SK-N-SH (cell line): Measurements from ENCODE around the gene TRPM8. TPM values are rescaled to one million over a fixed set of nuclear protein-coding genes. Genes with fewer than 3 reads are reported as not detected.

Source experiments
- CTCF ChIA-PET: fragments of 300-600, 350-600 bp; formaldehyde crosslinking; extraction: SDS; loops from one replicate; lab custom pipeline; 2021; lab: Yijun Ruan, JAX
- POLR2A ChIA-PET: fragments of 350-600 bp; sonication (Branson Sonifier 250); formaldehyde crosslinking; extraction: SDS; loops from one replicate; lab custom pipeline; 2020; ENCODE audit warnings: antibody characterized with exemption, inconsistent platforms; lab: Yijun Ruan, JAX
- DNase-seq: peaks from one replicate; pipeline ENCODE4 v3.0.0; 2012
- H2AFZ ChIP-seq: fragments of 200-600 bp; sonication (generic); 2 replicates; pipeline ENCODE4 v1.8.1; 2016; ENCODE audit warnings: antibody characterized with exemption, mild to moderate bottlenecking, low read depth
- H3F3A ChIP-seq: fragments of 200-600 bp; sonication (generic); replicated peaks from 2 replicates; pipeline ENCODE3; 2016; ENCODE audit warnings: antibody characterized with exemption, mild to moderate bottlenecking; ENCODE audit not compliant: insufficient read depth
- H3K27ac ChIP-seq, 2 experiments: fragments of 200-500 bp in 1 of 2; fragments of 200-600 bp in 1 of 2; sonication (Bioruptor generic) in 1 of 2; sonication (generic), shearing (Covaris generic) in 1 of 2; 2 replicates each; pipeline versions ENCODE4 v1.5.1 to v1.6.1; 2014 to 2016; ENCODE audit warnings: low read depth in 2 of 2, inconsistent platforms in 1 of 2, low read length in 1 of 2, mild to moderate bottlenecking in 1 of 2, mixed read lengths in 1 of 2
- H3K27me3 ChIP-seq: fragments of 200-600 bp; sonication (generic), shearing (Covaris generic); 2 replicates; pipeline ENCODE4 v1.6.1; 2016; ENCODE audit warnings: mixed run types; ENCODE audit not compliant: insufficient read depth
- H3K36me3 ChIP-seq, 2 experiments: fragments of 200-500 bp in 1 of 2; fragments of 200-600 bp in 1 of 2; sonication (Bioruptor generic) in 1 of 2; sonication (generic) in 1 of 2; replicated peaks in 1 of 2; 2 replicates each; pipeline versions ENCODE3 to v1.5.1; 2014 to 2016; ENCODE audit warnings: low read length in 1 of 2, mild to moderate bottlenecking in 1 of 2; ENCODE audit not compliant: insufficient read depth in 2 of 2, control insufficient read depth in 1 of 2
- H3K4me1 ChIP-seq, 2 experiments: fragments of 200-500 bp in 1 of 2; fragments of 200-600 bp in 1 of 2; sonication (Bioruptor generic) in 1 of 2; sonication (generic), shearing (Covaris generic) in 1 of 2; 2 replicates each; pipeline versions ENCODE4 v1.5.1 to v1.6.1; 2014 to 2016; ENCODE audit warnings: low read depth in 1 of 2, low read length in 1 of 2, mixed run types in 1 of 2; ENCODE audit not compliant: insufficient read depth in 2 of 2, control insufficient read depth in 1 of 2
- H3K4me2 ChIP-seq: fragments of 200-600 bp; sonication (generic), shearing (Covaris generic); 2 replicates; pipeline ENCODE4 v1.6.1; 2017; ENCODE audit warnings: mixed run types
- H3K4me3 ChIP-seq, 2 experiments: fragments of 200-500 bp in 1 of 2; fragments of 200-600 bp in 1 of 2; sonication (Bioruptor generic) in 1 of 2; sonication (generic), shearing (Covaris generic) in 1 of 2; 2 replicates each; pipeline versions ENCODE4 v1.5.1 to v1.8.1; 2014 to 2016; ENCODE audit warnings: low read depth in 2 of 2, inconsistent platforms in 1 of 2, low read length in 1 of 2, mild to moderate bottlenecking in 1 of 2, mixed read lengths in 1 of 2, moderate library complexity in 1 of 2
- H3K79me2 ChIP-seq: fragments of 200-600 bp; sonication (generic); 2 replicates; pipeline ENCODE4 v1.8.1; 2017; ENCODE audit warnings: mild to moderate bottlenecking; ENCODE audit not compliant: insufficient read depth
- H3K9ac ChIP-seq: fragments of 200-600 bp; sonication (generic); 2 replicates; pipeline ENCODE4 v1.6.1; 2017; ENCODE audit warnings: mixed run types
- H3K9me2 ChIP-seq: fragments of 200-600 bp; sonication (generic); 2 replicates; pipeline ENCODE4 v1.6.1; 2017; ENCODE audit warnings: mixed run types
- H3K9me3 ChIP-seq: fragments of 200-600 bp; sonication (generic); 2 replicates; pipeline ENCODE4 v1.6.1; 2017; ENCODE audit warnings: mixed run types, mild to moderate bottlenecking, moderate library complexity
- H4K20me1 ChIP-seq: fragments of 200-600 bp; sonication (generic); 2 replicates; pipeline ENCODE4 v1.6.1; 2017; ENCODE audit warnings: mild to moderate bottlenecking, mixed run types; ENCODE audit not compliant: insufficient read depth
- CTCF ChIP-seq: fragments of 200-600 bp; sonication (generic); IDR thresholded peaks from 2 replicates; pipeline ENCODE4 v1.6.1; 2017; ENCODE audit warnings: antibody characterized with exemption, mild to moderate bottlenecking, moderate library complexity
- EZH2phosphoT487 ChIP-seq: fragments of 200-600 bp; sonication (generic); IDR thresholded peaks from 2 replicates; pipeline ENCODE4 v1.6.1; 2017; ENCODE audit warnings: low read depth, mixed run types, mild to moderate bottlenecking, antibody characterized with exemption, moderate library complexity, borderline replicate concordance
- FOXM1 ChIP-seq: IDR thresholded peaks from 2 replicates; pipeline ENCODE4 v1.4.0; 2012; ENCODE audit warnings: low read depth, mild to moderate bottlenecking
- GATA2 ChIP-seq: sonication (generic); formaldehyde crosslinking; IDR thresholded peaks from 2 replicates; pipeline ENCODE4 v1.5.0; 2020; ENCODE audit warnings: mild to moderate bottlenecking, missing genetic modification reagents
- IRF3 ChIP-seq: fragments of 150-350 bp; IDR thresholded peaks from 2 replicates; pipeline ENCODE4 v1.6.1; 2016; ENCODE audit warnings: mild to moderate bottlenecking, low read depth, low read length
- JUND ChIP-seq: IDR thresholded peaks from 2 replicates; pipeline ENCODE4 v1.4.0; 2012
- RFX5 ChIP-seq: IDR thresholded peaks from 2 replicates; pipeline ENCODE4 v1.6.1; 2012; ENCODE audit warnings: mild to moderate bottlenecking, improper control_type of control experiment, low read length
- TAF1 ChIP-seq: IDR thresholded peaks from 2 replicates; pipeline ENCODE4 v1.6.1; 2012; ENCODE audit warnings: low read depth, mild to moderate bottlenecking, low read length, moderate library complexity, borderline replicate concordance
- TCF12 ChIP-seq: IDR thresholded peaks from 2 replicates; pipeline ENCODE4 v1.4.0; 2012
- WGBS: methylation state at CpG from one replicate; pipeline ENCODE4 v1.1.6; 2017; ENCODE audit warnings: low lambda C conversion rate; 5-methylcytosine and 5-hydroxymethylcytosine counted together
- polyA plus RNA-seq, 3 experiments: library from polyadenylated mRNA; depleted of rRNA; stranded (reverse); fragments of >200 nt; gene quantifications; 2 replicates each; pipeline ENCODE4 v1.2.3, GENCODE V29; 2012

TRPM8 gene
- polyA plus RNA-seq, 1 of the 3 experiments (the other 2 are of a cell fraction), result 0.85 TPM

GRCh38 chr2:233996461-233996860 is 79.3 kb downstream of the TRPM8 start:
- ChIA-PET CTCF (interaction anchor here (0.5 kb wide), 1 partner anchor 35 kb away, joined by 3 read pairs; no protein-coding TSS in a partner anchor), POLR2A (no interaction called here)
- Histone ChIP-seq H3K27ac (no peak overlapping the region; a peak in 1 of 4 replicates), H2AFZ (no peak overlapping the region), H4K20me1 (no peaks in the 10 kb centered on the region), H3K9me2 (no peaks in the 10 kb centered on the region), H3F3A (no peaks in the 10 kb centered on the region), H3K9me3 (no peaks in the 10 kb centered on the region), H3K9ac (no peak overlapping the region), H3K4me2 (no peak overlapping the region), H3K27me3 (no peaks in the 10 kb centered on the region), H3K4me1 (peaks cover 0 to 22% of the 10 kb centered on the region in 2 experiments; a peak in 1 of 4 replicates), H3K36me3 (no peaks in the 10 kb centered on the region), H3K4me3 (no peak overlapping the region), H3K79me2 (no peaks in the 10 kb centered on the region)
- WGBS, result 83% methylated on average over 5 of the region's 5 CpGs
- no peak for DNase-seq
- no peak for TF ChIP-seq GATA2
- peak; percentile 21; the same call in 1 of the 2 replicates for TF ChIP-seq TCF12
- no peak for TF ChIP-seq JUND
- no peak for TF ChIP-seq EZH2phosphoT487

- ChIA-PET POLR2A (no interaction called here), CTCF (no interaction called here)
- WGBS, result 93% methylated on average over 1 of the region's 1 CpG
These were observed 80.5 kb downstream of the TRPM8 start for GRCh38 chr2:233997707-233998106.

More at GRCh38 chr2:233997707-233998106, 80.5 kb downstream of the TRPM8 start:
- no peaks in the 10 kb centered on the region for H3K9me3 ChIP-seq
- H3K9ac ChIP-seq, result no peak overlapping the region
- no peak overlapping the region for H3K27ac ChIP-seq
- no peak for DNase-seq
- no peaks in the 10 kb centered on the region for H3F3A ChIP-seq
- TF ChIP-seq IRF3 (no peak), TAF1 (no peak), FOXM1 (no peak), CTCF (no peak), EZH2phosphoT487 (no peak), RFX5 (no peak)
- no peaks in the 10 kb centered on the region for H4K20me1 ChIP-seq
- H3K4me2 ChIP-seq, result no peak overlapping the region
- no peak overlapping the region for H2AFZ ChIP-seq
- H3K4me3 ChIP-seq, result no peak overlapping the region
- peaks cover 0 to 22% of the 10 kb centered on the region in 2 experiments; a peak in 1 of 4 replicates for H3K4me1 ChIP-seq
- H3K9me2 ChIP-seq, result no peaks in the 10 kb centered on the region
- H3K27me3 ChIP-seq, result no peaks in the 10 kb centered on the region
- H3K36me3 ChIP-seq, result no peaks in the 10 kb centered on the region
- H3K79me2 ChIP-seq, result no peaks in the 10 kb centered on the region
